Globus pallidus (tissue), 1 donor: Measurements from ENCODE around the gene PDE9A.
A peak's percentile ranks its signal among the peaks of the same experiment; 100 is the strongest.

Experiments used
- DNase-seq: peaks from one replicate; pipeline ENCODE4 v3.0.0-alpha.2; 2015; ENCODE audit warnings: low spot score

Gene PDE9A

DNA sequence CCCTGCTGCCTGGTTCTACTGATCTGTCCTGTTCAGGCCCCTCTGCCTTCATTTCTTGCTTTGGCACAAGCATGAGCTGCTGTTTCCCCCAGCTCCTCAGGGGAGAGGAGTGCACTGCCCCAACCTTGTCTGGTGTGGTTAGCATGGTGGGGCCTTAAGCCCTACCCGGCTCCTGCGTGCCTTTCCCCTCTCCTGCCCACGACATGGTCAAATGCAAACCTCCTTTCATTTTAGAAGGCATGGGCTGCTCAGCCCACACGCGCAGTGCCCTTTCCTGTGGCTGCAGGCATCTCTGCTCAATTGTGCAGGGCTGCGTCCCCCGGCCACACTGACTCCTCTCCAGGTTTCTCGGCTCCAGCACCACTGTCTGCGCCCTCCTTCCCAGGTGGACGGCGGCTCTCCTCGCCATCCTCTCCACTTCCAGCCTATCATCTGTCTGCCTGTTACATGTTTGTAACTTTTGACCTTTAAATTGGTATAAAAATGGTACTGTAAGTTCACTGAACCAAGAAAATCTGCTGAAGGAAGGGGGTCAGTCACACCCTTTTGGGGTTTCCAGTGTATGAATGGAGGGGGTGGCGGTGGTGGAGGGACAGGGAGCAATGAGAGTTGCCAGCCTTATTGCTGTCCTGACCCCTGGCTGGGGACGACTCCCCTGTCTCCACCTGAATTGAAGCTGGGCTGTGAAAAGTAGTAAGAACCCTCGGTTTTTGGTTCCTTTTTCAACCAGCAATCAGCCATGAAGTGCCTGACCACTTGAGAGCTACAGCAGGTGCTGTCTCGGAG, 5.1 kb downstream of the PDE9A start:
- DNase-seq, result no peak

DNA sequence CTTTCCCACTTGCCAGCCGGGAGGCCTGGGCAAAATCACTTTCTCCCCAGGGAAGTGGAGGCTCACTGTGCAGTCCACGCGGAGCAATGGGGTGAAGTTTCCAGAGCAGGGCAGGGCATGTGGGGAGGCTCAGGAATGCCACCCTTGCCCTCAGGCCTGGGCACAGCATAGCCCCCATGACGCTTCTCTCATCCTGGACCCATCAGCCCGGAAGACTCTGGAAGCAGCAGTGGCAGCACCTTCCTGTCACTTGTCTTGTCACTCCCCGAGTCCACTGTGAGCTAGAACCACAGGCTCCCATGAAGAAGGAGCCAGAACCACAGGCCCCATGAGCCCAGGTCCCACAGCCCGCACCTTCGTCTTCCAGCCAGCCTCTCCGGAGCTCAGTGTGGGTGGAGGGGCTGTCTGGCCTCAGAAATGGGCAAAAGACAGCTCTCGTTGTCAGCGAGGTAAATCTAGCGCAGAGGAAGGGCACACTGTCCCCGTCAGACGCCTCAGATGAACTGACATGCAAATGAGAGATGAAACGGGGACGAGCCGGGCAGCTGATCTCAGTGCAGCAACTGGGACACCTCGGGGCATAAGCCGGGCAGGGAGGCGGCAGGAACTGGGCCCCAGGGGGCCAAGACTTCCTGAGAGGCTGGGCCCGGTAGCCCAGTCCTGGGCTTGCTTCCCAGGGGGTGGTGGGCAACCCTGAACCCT, 6.1 kb downstream of the PDE9A start:
- no peak for DNase-seq

DNA sequence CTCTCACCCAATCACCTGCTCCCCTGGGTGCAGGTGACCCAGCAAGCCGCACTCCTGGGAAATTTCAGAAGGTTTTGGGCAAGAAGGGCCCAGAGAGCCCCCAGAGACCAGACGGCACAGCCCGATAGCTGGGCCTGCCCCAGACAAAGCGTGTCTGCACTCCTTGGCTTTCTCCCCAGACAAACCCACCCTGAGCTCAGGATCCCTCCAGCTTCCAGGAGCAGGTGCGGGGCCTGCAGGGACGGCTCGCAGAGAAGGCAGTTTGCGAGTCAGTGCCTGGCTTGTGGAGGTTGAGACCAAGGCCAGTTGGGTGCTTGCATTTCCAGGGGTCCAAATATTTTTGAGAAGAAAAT, 6.7 kb downstream of the PDE9A start:
- DNase-seq, result no peak

DNA sequence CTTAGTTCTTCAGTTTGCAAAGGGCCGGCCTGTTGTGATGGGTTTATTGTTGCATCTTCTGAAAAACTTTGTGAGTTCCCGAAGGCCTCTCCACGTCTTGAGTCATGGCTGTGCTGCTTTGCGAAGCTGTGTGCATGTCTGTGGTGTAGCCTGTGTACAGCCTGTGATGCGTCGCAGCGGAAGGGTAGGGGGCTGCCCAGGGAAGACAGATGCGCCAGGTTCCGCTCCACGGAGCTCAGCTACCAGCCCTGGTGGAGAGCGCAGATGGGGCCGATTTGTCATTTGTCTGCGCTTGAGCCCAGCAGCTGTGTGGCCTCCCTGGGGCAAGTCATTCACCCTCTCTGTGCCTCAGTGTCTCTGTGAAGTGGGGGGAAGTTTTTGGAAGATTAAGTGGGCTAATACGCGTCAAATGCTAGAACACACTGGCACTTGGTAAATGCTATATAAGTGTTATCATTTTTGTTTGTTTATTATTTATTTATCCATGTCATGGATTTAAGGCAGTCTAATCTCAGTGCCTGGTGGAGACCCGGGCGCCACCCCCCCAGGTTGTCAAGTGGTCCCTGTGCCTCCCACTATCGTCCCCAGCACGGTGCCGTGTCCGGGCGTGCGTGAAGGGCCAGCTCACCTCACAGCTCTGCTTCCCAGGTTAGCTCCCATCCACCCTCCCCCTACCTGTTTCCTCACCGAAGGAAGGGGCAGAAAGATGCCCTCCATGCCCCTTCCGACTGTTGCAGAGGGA, 8.4 kb downstream of the PDE9A start:
- DNase-seq, result no peak

DNA sequence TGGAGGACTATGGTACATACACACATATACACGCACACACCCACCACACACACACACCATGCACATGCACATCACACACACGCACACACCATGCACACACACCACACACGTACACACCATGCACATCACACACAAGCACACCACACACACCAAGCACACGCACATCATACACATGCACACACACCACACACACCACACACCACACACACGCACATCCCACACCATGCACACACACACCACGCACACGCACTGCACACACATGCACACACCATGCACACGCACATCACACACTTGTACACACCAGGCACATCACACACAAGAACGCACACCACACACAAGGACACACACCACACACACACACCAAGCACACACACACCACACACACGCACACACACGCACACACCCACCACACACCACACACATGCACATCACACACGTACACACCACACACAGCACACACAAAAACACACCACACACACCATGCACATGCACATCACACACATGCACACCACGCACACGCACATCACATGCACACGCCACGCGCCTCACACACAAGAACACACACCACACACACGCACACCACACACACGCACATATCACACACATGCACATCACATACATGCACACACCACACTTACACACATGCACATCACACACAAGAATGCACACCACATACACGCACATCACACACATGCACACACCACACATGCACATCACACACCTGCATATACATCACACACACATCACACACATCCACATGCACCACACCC, 9.2 kb downstream of the PDE9A start:
- no peak for DNase-seq

DNA sequence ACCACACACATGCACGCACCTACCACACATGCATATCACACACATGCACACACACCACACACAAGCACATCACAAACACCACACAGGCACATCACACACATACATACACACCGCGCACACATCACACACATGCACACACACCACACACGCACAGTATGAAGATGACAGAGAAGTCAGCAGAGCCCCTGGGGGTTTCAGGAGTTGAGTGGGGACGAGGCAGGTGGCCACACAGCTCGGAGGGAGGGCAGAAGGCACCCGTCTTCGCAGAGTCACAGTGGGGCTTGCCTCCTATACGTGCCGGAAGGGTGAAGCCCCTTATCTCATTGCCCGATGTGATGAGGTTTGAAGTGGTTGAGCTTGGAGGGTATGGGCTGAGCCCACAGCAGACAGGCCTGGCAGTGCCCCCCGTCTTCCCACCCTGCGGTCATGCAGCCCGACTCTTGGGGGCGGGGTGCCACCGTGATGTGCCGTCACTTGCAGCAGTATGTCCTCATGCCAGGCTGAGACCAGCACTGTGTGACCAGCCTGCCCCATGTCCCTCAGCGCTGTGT, 9.9 kb downstream of the PDE9A start:
- DNase-seq, result no peak

DNA sequence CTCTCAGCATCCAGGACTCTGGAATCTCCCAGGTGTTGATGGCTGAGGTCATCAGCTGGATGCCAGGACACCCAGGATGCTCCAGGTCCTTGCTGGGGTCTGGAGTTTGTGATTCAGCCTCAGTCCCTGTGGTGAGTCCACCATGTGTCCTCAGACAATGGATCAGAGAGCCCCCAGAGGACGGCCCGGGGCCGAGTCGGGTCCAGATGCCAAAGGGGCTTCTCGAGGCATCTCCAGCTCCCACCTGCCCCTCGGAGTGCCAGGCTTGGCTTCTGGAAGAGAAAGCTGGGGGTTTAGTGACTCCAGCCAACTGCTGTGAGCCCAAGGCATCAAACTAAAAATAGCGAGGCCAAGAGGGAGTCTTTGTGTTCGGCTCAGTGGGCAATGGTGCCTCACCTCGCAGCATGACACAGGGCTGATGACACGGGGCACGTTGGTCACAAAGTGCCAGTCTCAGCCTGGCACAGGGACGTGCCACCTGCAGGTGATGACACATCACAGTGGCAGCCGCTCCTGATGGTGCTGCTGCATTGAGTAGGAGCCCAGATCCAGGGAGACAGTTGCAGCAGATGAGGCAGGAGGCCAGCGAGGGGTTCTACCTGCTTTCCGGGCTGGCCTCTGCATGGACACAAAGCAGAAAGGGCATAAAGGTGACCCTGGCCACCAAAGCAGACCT, 10.6 kb downstream of the PDE9A start:
- DNase-seq, result no peak

DNA sequence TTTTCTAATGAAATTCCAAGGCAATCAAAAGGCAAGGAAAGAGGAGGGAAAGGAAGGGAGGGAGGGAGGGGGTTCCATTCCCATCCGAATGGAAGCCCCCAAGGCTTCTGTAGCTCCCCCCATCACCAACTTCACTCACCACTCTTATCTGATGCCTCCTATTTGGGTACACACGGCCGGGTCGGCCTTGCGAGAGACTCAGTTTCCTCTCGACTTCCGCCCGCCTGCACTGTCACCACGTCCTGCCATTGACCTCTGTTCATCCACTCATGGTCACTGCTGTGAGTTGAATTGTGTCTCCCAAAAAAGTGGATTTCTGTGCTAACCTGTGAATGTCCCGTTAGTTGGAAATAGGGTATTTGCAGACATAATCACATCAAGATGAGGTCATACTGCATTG, 11.2 kb downstream of the PDE9A start:
- no peak for DNase-seq

DNA sequence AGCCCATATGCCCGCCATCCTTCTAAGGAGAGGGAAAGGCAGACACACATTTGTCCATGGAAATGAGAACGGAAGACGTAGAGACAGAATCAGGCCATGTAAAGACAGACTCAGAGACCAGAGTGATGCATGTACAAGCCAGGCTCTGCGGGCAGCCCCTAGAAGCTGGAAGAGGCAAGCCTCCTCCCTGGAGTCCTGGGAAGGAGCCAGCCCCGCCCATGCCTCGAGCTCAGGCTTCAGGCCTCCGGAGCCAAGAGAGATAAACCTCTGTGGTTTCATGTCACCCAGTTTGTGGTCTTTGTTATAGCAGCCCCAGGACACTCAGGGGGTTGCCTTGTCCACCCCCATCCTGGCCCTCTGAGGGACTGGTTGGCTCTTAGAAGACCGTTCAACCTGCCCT, 11.6 kb downstream of the PDE9A start:
- DNase-seq, result no peak

DNA sequence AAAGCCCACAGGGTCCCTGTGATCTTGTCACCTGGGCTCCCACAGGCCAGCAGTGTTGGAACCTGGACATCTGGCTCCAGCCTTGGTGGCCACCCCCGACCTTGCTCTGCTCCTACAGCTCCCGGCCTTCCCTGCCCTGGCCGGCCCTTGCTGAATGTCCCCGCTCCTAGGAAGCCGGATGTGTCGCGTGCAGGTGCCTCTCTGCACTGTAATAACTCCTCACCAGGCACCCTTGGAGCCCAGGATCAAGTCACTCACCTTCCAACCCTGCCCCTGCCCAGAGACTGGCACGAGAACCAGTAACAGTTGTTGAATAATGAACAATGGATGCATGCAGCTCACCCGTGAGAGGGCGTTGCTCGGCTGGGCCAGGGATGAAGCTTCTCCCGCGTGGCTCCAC, 12.1 kb downstream of the PDE9A start:
- DNase-seq, result peak; percentile 51

DNA sequence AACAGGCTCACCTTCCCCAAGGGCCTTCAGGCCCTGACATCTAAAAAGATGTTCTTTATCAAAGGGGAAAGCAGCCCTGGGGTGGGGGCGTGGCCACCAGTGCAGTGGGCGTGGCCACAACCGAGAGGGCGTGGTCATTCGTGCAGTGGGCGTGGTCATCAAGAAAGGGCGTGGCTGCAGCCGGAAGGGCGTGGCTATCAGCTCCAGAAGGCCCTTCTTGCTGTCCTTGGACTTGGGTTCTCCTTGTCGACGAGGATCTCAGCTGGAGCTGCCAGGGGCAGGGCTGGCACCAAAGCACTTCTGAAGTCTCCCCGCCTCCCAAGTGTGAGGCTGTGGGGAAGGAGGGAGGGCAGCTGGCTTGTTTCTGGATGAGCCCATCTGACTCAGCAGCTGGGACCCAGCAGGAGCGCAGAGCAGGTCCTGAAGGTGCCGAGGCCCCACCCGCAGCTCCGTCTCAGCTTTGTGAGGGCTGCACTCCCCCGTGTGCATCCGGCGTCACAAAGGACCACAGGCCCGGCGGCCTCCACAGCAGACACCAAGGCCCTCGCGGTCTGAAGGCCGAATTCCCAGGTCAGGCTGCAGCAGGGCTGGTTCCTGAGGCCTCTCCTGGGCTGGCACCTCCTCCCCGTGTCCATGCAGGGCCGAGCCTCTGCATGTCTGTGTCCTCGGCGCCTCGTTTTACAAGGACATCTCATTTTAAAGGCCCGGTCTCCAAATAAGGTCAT, 12.8 kb downstream of the PDE9A start:
- DNase-seq, result peak; percentile 50

DNA sequence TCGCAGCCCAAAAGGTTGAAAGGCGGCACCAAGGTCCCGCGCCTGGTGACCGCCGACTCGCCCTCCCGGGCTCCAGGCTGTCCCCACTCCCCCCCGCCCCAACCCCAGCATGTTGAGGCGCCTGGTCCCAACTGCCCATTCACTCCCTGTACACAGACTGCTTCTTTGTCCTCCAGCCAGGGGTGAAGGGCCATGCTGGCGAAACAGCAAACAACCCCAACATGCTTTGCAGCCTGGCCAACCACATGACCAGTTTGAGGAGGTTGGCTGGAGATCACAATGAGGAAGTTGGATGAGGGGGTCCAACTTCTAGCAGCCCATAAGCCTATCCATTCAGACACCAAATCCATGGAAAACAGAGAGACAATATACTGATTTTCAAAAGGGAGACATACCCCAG, 13.5 kb downstream of the PDE9A start:
- peak; percentile 94 for DNase-seq

DNA sequence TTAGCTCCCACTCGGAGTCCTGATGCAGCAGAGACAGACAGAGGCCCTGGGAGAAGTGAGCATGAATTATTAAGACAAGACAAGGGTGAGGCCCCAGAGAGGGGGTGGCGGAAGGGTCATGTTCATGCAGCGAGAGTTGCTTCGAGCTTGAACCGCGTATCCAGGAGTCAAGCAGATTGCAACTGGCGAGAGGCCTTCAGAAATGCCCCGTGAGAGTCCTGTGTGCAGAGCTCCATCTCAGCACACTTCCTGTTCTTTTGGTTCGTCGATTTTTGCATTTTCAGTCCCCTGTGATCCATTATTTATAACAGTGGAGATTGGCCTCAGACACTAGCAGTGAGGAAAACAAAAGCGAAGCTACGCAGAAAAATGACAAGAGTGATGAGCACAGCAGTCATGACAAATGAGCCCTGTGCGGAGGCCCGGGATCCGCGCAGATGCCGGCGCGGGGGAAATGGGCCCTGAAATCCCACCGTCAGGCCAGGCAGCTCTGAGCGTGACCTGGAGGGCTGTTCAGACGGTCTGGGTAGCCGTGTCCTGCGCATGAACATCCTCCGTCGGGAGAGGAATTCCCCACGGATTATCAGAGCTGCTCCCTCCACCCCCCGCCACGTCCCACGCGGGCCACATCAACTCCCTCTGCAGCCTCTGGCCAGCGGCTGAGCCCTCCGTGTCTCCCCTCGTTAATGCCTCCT, 15.0 kb downstream of the PDE9A start:
- DNase-seq, result no peak

DNA sequence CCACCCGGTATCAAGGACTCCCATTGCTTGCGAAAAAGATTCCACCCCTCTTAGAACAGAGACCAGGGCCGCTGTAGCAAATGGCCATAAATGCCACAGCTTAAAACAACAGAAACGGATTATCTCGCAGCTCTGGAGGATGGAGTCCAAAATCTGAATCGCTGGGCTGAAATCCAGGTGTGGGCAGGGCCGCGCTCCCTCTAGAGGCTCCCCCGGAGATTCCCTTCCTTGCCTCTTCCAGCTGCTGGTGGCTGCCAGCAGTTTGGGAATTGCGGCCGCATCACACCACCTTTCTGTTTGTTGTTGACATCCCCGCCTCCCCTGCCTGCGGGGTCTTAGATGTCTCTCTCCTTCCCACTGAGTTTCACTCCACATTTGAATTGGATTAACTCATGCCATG, 15.6 kb downstream of the PDE9A start:
- DNase-seq, result no peak

DNA sequence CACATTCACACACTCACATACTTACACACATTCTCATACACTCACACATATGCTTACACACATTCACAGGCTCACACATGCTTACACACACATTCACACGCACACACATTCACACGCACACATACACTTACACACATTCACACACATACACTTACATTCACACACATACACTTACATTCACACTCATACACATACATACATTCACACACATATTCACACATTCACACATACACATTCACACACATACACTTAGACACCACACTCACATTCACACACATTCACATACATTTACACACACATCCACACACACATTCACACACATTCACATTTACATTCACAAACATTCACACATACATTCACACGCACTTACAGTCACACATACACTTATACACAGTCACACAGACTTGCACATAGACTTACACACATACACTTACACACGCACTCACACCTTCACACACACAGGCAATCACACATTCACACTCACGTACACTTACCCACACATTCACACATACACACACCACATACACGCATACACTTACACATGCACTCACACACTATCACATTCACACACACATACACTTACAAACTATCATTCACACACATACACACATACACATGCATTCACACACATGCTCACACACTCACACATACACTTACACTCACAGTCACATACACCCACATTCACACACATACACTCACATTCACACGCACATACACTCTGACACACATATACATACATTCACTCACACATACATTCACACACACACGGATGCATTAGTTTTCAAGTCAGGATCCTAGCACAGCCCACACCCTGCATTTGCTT, 16.8 kb downstream of the PDE9A start:
- no peak for DNase-seq

DNA sequence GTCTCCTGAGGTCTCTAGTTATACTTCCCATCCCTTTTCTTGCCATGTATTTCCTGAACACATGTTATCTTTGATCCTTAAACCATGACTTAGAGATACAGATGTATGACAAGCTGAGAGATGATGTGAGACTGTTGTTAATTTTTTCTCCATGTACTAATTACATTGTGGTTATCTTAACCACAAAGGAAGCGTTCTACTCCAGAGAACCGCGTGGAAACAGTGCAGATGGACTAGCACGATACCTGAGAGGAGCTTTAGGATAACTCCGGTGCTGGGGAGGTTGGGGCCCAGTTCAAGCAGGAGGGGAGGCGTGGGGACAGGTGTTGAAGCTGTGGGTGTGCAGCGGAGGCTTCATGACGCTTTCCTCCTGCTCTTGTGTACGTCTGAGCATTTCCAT, 17.5 kb downstream of the PDE9A start:
- DNase-seq, result no peak

DNA sequence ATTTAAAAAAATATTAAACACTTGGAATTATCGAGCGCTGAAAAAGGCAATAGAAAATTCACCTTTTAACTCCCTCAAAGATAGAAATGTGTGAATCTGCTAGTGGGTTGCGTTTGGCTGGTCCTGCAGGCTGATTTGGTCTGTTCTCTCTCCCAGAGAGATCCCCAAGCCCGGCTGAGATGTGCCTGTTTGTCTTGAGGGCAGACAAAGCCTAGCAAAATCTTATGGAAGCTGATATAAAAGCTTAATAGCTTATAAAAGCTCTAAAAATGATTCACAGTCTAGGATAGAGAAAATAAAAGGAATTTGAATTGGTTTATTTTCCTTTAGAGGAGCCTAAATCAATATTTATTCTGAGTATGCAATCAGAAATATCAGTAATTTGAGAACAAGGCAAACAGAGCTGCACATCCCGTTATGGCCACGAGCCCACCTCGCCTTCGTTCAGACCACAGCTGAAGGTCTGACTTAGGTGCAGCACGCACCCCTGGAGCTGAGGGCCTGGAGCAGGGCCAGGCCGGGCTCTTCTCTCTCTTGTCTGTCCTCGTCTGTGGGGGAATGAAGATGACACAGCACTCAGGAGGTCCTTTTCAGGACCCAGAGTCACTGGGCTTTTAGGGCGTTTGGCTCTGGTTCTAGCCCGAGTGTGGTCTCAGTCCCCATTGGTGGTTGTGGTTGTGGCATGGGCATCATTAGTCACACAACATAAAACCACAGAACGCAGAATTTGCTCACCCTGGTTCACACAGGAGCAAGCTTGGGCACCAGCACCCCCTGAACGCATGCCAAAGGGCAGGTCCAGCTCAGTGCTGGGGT, 18.6 kb downstream of the PDE9A start:
- no peak for DNase-seq

DNA sequence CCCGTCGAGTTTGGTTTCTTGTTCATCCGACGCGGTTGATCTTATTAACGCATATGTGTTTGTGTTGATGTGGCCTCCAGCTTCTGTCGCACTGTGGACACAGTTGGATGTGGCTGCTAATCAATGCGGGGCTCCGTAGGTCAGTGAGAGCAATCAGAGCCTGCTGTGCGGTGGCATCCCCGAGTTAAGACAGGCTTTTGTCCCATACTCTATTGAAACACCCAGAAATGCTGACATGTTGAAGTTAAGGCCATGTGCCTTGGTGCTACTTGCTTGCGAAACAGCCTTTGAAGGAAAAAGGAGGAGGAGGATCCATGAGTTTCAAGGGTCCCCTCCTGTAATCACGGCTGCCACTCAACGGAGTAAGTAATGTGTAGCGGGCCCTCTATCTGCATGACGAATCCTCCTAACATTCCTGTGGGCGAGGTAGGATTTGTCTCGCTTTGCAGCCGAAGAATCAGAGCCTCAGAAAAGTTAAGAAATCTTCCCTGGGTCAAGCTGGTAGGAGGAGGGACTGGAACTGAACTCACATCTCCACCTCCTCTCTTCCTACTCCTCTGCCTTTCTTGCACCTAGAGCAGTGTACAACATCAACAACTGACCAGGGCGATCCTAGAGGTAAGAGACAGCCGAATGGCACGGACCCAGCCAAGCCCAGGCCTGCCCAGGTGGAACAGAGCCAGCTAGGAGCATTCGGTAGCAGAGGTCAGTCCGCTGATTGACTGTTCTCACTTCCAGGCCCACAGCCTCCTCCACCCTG, 19.5 kb downstream of the PDE9A start:
- no peak for DNase-seq
